HG03521 (cell line): ENCODE results near the gene SPANXD.
"Not testable (repeated sequence)": the region's sequence is repeated elsewhere in the genome, so short reads cannot be mapped to it uniquely, and the experiment has no call there.

Experiments
- ATAC-seq: cut with Tn5 transposase; IDR thresholded peaks from one replicate; pipeline ENCODE4 v1.9.1; 2021; ENCODE audit warnings: mild to moderate bottlenecking, moderate library complexity; ENCODE audit not compliant: unreplicated experiment

The SPANXD gene

GRCh38 chrX:141698639-141699038 is at the start of gene SPANXD:
TSS of gene SPANXD (minus strand) at chrX:141698739. CDS start at chrX:141698405, 334 bp downstream.
- ATAC-seq = not testable (repeated sequence)

- no peak for ATAC-seq
Observed at GRCh38 chrX:141742666-141743065, 44.1 kb upstream of the SPANXD start.

- ATAC-seq = no peak
Observed at GRCh38 chrX:141736656-141737055, 38.1 kb upstream of the SPANXD start.

GRCh38 chrX:141733371-141733770 is 34.8 kb upstream of the SPANXD start:
- ATAC-seq = no peak

GRCh38 chrX:141732031-141732430 is 33.5 kb upstream of the SPANXD start:
- ATAC-seq = no peak

- ATAC-seq = no peak
Observed at GRCh38 chrX:141724186-141724585, 25.6 kb upstream of the SPANXD start.

- ATAC-seq = no peak
Observed at GRCh38 chrX:141714680-141715079, 16.1 kb upstream of the SPANXD start.

- ATAC-seq = no peak
Observed at GRCh38 chrX:141701072-141701471, 2.5 kb upstream of the SPANXD start.

- ATAC-seq = no peak
Observed at GRCh38 chrX:141673946-141674345, 24.6 kb downstream of the SPANXD start.

- no peak for ATAC-seq
Observed at GRCh38 chrX:141669689-141670088, 28.9 kb downstream of the SPANXD start.

GRCh38 chrX:141668371-141668770 is 30.2 kb downstream of the SPANXD start:
- no peak for ATAC-seq

- ATAC-seq = no peak
Observed at GRCh38 chrX:141662781-141663180, 35.8 kb downstream of the SPANXD start.

GRCh38 chrX:141652286-141652685 is 46.3 kb downstream of the SPANXD start:
- no peak for ATAC-seq
